Sigmoid colon (tissue), 7 donors: ENCODE results near the gene LCOR. TPM values are rescaled to one million over a fixed set of nuclear protein-coding genes. Genes with fewer than 3 reads are reported as not detected.

Experiments used
- DNase-seq: peaks from one replicate; pipeline ENCODE4 v3.0.0-alpha.2; 2019
- H3K27ac ChIP-seq, 4 donors: fragments of 200-600 bp; sonication (generic); one replicate each; pipeline ENCODE4 v1.5.1; 2016 to 2019; ENCODE audit warnings: mild to moderate bottlenecking in 1 of 4
- H3K27me3 ChIP-seq, 3 donors: fragments of 200-600 bp; sonication (generic); one replicate each; pipeline ENCODE4 v1.5.1; 2019; ENCODE audit warnings: mild to moderate bottlenecking in 1 of 3
- H3K36me3 ChIP-seq, 4 donors: fragments of 200-600 bp; sonication (generic); one replicate each; pipeline ENCODE4 v1.5.1; 2016 to 2019
- H3K4me1 ChIP-seq, 4 donors: fragments of 200-600 bp; sonication (generic); one replicate each; pipeline ENCODE4 v1.5.1; 2017 to 2019
- H3K4me3 ChIP-seq, 4 donors: fragments of 200-600 bp; sonication (generic); one replicate each; pipeline ENCODE4 v1.5.1; 2017 to 2019; ENCODE audit warnings: mild to moderate bottlenecking in 2 of 4, moderate library complexity in 1 of 4
- H3K9me3 ChIP-seq, 4 donors: fragments of 200-600 bp in 3 of 4; sonication (generic) in 3 of 4; one replicate each; pipeline versions ENCODE4 v1.5.1 to v1.6.1; 2013 to 2019
- CTCF ChIP-seq, 4 experiments: fragments of 450-650 bp in 3 of 4; fragments of 200-600 bp in 1 of 4; IDR thresholded peaks; one replicate each; pipeline ENCODE4 v1.5.1; 2016 to 2019; ENCODE audit warnings: antibody characterized with exemption in 4 of 4, mild to moderate bottlenecking in 3 of 4, moderate library complexity in 2 of 4
- EP300 ChIP-seq, 4 donors: sonication (generic); formaldehyde crosslinking; IDR thresholded peaks; one replicate each; pipeline ENCODE4 v1.6.1; 2017; ENCODE audit warnings: antibody characterized with exemption in 4 of 4
- POLR2A ChIP-seq, 2 donors: fragments of 450-650 bp; IDR thresholded peaks; one replicate each; pipeline ENCODE4 v1.6.1; 2016; ENCODE audit warnings: antibody characterized with exemption in 2 of 2, mild to moderate bottlenecking in 2 of 2, moderate library complexity in 2 of 2
- POLR2AphosphoS5 ChIP-seq, 4 donors: sonication (generic); formaldehyde crosslinking; IDR thresholded peaks; one replicate each; pipeline ENCODE4 v1.6.1; 2017; ENCODE audit warnings: antibody characterized with exemption in 4 of 4
- WGBS, 2 donors: extraction: QIAGEN DNeasy Blood & Tissue Kit; methylation state at CpG; one replicate each; pipeline ENCODE4 v1.1.7; 2013; 5-methylcytosine and 5-hydroxymethylcytosine counted together
- intact Hi-C: fragments of 100-400 bp; cut with DNase I; formaldehyde crosslinking; loops from one replicate; pipeline ENCODE4 v1.15.1; 2023
- polyA plus RNA-seq, 3 donors: library from polyadenylated mRNA; stranded (reverse); fragments of 200-250 nt; gene quantifications; one replicate each; pipeline ENCODE4 v1.2.3, GENCODE V29; 2013
- total RNA-seq, 4 donors: library from RNA; depleted of rRNA; stranded (reverse); fragments of >200 nt; gene quantifications; one replicate each; pipeline ENCODE4 v1.1.0, GENCODE V29; 2016
- donor health status: healthy with polysubstance abuse.
- donor health status: Bipolar disorder and iron deficiency.
- donor health status: healthy.

LCOR gene
- total and polyA plus RNA-seq, 7 donors, result 8.4 to 270 (median 19.6) TPM

GRCh38 chr10:97022616-97023015 is 190.5 kb downstream of the LCOR start:
- Histone ChIP-seq H3K9me3 (no peaks in the 10 kb centered on the region), H3K4me3 (no peak overlapping the region), H3K4me1 (peaks cover 0 to 39% (median 35%) of the 10 kb centered on the region in 4 donors), H3K27ac (no peak overlapping the region), H3K27me3 (no peaks in the 10 kb centered on the region), H3K36me3 (no peaks in the 10 kb centered on the region)
- intact Hi-C loops, result loop anchor here (10.0 kb wide), 1 partner anchor 258 kb away; no protein-coding TSS in a partner anchor
- no peak for TF ChIP-seq POLR2A (IDR thresholded peaks at IDR 0.05)
- TF ChIP-seq EP300 (IDR thresholded peaks at IDR 0.05), result no peak
- TF ChIP-seq POLR2AphosphoS5 (IDR thresholded peaks at IDR 0.05), result no peak
- no peak for TF ChIP-seq CTCF (IDR thresholded peaks at IDR 0.05)
- WGBS, 2 donors, result 94 to 95% methylated on average over 7 of the region's 7 CpGs
- no peak for DNase-seq

DNA sequence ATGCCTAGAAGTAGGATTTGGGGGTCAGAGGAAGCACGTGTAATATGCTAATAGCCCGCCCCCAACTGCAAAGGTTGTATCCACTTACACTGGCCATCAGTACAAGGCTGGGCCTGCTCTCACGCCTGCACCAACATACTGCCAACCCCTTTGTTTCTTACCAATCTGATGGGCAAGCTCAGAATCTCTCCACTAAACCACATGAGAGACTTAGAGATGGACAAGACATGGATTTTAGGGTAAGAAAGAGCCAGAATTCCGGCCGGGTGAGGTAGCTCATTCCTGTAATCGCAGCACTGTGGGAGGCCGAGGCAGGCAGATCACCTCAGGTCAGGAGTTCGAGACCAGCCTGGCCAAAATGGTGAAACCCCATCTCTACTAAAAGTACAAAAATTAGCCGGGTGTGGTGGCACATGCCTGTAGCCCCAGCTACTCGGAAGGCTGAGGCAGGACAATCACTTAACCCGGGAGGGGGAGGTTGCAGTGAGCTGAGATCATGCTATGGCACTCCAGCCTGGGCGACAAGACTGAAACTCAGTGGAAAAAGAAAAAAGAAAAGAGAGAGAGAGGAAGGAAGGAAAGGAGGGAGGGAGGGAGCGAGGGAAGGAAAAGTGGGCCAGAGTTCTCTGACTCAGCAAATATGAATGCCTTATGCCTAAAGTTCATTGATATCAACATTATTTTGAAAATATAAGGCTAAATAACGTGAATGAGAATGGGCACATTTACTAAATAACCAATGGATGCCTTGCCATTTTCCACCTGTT is 191.5 kb downstream of the LCOR start:
- DNase-seq, result no peak
- TF ChIP-seq EP300 (IDR thresholded peaks at IDR 0.05), result no peak
- Histone ChIP-seq H3K27ac (peak overlapping the region; percentile 46 to 66 (median 55)), H3K4me3 (no peak overlapping the region), H3K36me3 (no peaks in the 10 kb centered on the region), H3K4me1 (peaks cover 0 to 39% (median 35%) of the 10 kb centered on the region in 4 donors), H3K9me3 (no peaks in the 10 kb centered on the region), H3K27me3 (no peaks in the 10 kb centered on the region)
- intact Hi-C loops, result loop anchor here (10.0 kb wide), 1 partner anchor 259 kb away; no protein-coding TSS in a partner anchor
- WGBS, 2 donors, result 87% methylated on average over 14 of the region's 14 CpGs

GRCh38 chr10:97024168-97025073 is 192.3 kb downstream of the LCOR start:
- no peaks in the 10 kb centered on the region for H3K27me3 ChIP-seq
- no peak for TF ChIP-seq EP300 (IDR thresholded peaks at IDR 0.05)
- TF ChIP-seq POLR2AphosphoS5 (IDR thresholded peaks at IDR 0.05), result no peak
- no peak for TF ChIP-seq CTCF (IDR thresholded peaks at IDR 0.05)
- TF ChIP-seq POLR2A (IDR thresholded peaks at IDR 0.05), result no peak
- H3K4me1 ChIP-seq, result peaks cover 0 to 39% (median 35%) of the 10 kb centered on the region in 4 donors
- no peak overlapping the region for H3K4me3 ChIP-seq
- H3K27ac ChIP-seq, result peak overlapping the region; percentile 46 to 66 (median 55)
- no peaks in the 10 kb centered on the region for H3K36me3 ChIP-seq
- H3K9me3 ChIP-seq, result no peaks in the 10 kb centered on the region
- WGBS, 2 donors, result 19 to 47% methylated on average over 13 of the region's 13 CpGs
- intact Hi-C loops, result loop anchor here (10.0 kb wide), 1 partner anchor 260 kb away; no protein-coding TSS in a partner anchor
- DNase-seq, result no peak

DNA sequence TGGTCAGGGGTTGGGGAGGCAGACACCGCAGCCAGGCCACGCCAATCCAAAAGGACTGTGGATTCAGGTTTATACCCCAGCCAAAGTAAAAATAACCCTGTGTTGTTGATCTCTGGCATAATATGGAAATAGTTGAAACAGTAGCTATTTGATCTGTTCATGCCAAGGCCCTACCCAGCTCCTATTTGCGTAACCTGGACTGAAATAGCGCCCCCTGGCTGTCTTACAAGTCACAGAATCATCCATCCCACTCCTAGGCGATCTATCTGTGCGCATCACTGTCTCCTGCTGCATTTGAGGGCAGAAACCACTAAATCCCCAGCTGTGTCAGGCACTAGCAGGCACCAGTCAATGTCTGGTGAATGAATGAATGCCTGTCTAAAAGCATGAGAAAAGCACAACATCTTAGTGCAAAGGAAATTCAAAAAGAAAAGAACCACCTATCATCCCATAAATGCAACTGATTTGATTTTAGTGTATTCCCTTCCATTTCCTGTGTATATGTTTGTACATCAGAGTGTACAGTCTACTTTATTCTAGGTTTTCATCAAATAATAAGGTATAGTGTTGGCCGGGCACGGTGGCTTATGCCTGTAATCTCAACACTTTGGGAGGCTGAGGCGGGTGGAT is 193.6 kb downstream of the LCOR start:
- Histone ChIP-seq H3K4me3 (no peak overlapping the region), H3K9me3 (no peaks in the 10 kb centered on the region), H3K27ac (no peak overlapping the region), H3K4me1 (peaks cover 0 to 31% (median 26%) of the 10 kb centered on the region in 4 donors), H3K27me3 (no peaks in the 10 kb centered on the region), H3K36me3 (no peaks in the 10 kb centered on the region)
- 57 to 70% methylated on average over 9 of the region's 9 CpGs for WGBS, 2 donors
- peak; percentile 63 for DNase-seq
- intact Hi-C loops, result loop anchor here (10.0 kb wide), 1 partner anchor 261 kb away; no protein-coding TSS in a partner anchor
- no peak for TF ChIP-seq POLR2A (IDR thresholded peaks at IDR 0.05)
- TF ChIP-seq POLR2AphosphoS5 (IDR thresholded peaks at IDR 0.05), result no peak
- TF ChIP-seq CTCF (IDR thresholded peaks at IDR 0.05), result peak in 3 of 4 experiments; percentile 50 to 56 (median 52)
- TF ChIP-seq EP300 (IDR thresholded peaks at IDR 0.05), result no peak
